ENCODE data around the gene DDOST. TPM values are rescaled to one million over a fixed set of nuclear protein-coding genes. Genes with fewer than 3 reads are reported as not detected.
"Not testable (repeated sequence)": the region's sequence is repeated elsewhere in the genome, so short reads cannot be mapped to it uniquely, and the experiment has no call there.

DDOST gene
- total RNA-seq, 2 donors from 2014 or later = 76.8 to 114 TPM

DNA sequence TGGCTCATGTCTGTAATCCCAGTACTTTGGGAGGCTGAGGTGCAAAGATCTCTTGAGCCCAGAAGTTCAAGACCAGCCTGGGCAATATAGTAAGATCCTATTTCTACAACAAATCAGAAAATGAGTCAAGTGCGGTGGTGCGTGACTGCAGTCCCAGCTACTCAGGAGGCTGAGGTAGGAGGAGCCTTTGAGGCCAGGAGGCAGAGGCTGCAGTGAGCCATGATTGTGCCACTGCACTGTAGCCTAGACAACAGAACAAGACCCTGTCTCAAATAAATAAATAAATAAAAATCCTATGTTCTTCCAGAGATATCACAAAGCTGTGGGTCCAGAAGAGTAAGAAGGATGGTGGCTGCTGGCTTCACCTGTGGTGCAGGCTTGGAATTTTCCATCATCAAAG, 50.2 kb downstream of the DDOST start:
- Histone ChIP-seq H3K36me3 (replicated peaks in 1 of 2; ENCODE audit: insufficient read depth in 1 of 2, low read depth in 2 of 2) (no peaks in the 10 kb centered on the region), H3K27me3 (no peaks in the 10 kb centered on the region), H3K27ac (no peak overlapping the region), H3K9me3 (no peaks in the 10 kb centered on the region), H3K4me3 (no peak overlapping the region), H3K4me1 (no peaks in the 10 kb centered on the region)
- TF ChIP-seq, protein P1, sequence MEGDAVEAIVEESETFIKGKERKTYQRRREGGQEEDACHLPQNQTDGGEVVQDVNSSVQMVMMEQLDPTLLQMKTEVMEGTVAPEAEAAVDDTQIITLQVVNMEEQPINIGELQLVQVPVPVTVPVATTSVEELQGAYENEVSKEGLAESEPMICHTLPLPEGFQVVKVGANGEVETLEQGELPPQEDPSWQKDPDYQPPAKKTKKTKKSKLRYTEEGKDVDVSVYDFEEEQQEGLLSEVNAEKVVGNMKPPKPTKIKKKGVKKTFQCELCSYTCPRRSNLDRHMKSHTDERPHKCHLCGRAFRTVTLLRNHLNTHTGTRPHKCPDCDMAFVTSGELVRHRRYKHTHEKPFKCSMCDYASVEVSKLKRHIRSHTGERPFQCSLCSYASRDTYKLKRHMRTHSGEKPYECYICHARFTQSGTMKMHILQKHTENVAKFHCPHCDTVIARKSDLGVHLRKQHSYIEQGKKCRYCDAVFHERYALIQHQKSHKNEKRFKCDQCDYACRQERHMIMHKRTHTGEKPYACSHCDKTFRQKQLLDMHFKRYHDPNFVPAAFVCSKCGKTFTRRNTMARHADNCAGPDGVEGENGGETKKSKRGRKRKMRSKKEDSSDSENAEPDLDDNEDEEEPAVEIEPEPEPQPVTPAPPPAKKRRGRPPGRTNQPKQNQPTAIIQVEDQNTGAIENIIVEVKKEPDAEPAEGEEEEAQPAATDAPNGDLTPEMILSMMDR (IDR thresholded peaks at IDR 0.05) = no peak
- TF ChIP-seq POLR2A (IDR thresholded peaks at IDR 0.05) = no peak
- DNase-seq (no peak), ATAC-seq (no peak)
- WGBS, 2 donors = 96 to 100% methylated on average over 2 of the region's 2 CpGs
- intact Hi-C loops (cut with DNase I) = no loop called here

DNA sequence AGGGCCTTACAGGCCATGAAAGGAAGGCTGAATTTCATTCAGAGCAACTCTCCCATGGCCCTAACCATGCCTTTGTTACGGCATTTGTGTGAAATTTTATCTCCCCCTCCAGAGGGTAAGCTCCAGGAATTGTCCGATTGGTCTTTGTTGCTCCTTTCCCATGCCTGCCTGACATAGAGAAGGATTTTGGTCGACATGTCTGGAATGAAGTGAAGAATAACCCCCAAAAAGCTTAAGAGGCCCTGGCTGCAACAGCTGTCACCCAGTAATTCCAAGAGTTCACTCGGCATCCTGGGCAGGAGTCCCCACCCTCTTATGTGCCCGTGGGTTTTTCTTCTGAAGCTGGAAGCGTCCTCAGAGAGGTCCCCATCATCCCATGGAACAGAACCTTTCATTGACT, 51.6 kb downstream of the DDOST start:
- intact Hi-C loops (cut with DNase I) = no loop called here
- H3K4me3 ChIP-seq = no peak overlapping the region
- no peak overlapping the region for H3K27ac ChIP-seq
- 69 to 82% methylated on average over 6 of the region's 6 CpGs for WGBS, 2 donors
- no peaks in the 10 kb centered on the region for H3K36me3 ChIP-seq (replicated peaks in 1 of 2; ENCODE audit: insufficient read depth in 1 of 2, low read depth in 2 of 2)
- TF ChIP-seq, protein P1 (IDR thresholded peaks at IDR 0.05) = no peak
- TF ChIP-seq POLR2A (IDR thresholded peaks at IDR 0.05) = no peak
- ATAC-seq = no peak
- no peaks in the 10 kb centered on the region for H3K4me1 ChIP-seq
- no peaks in the 10 kb centered on the region for H3K9me3 ChIP-seq
- DNase-seq = no peak
- H3K27me3 ChIP-seq = no peaks in the 10 kb centered on the region

DNA sequence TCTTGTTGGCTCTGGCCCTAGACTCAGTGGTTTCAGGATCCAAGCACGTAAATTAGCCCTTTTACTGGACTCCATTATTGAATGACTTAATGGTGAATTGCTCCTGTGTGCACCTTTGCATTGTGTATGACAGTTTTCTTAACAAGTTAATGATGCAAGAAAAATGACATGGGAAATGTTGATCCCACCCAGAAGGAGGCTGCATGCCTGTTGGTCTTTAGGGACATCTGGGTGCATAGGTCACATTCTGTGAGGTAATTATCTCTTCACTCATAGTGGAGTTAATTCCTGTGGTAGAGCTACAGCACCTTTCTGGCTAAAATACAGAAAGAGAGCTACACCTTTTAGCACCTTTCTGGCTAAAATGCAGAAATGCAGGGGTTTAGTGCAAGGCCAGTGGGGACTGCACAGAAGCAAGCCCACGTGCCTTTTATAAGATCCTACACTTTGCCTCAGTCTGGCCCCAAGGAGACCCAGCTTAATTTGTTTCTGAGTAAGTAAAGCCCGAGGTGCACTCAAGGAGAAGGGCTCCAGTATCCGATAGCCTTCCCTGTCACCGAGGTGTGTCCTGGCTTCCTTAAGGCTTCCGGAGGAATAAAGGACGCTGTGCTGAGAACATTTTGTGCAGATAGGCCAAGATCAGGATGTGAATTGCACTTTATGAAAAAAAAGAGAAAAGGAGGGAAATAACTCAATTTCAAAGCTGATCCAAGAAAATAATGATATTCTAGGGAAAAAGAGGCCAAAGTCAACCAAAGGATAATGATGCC, 54.2 kb downstream of the DDOST start:
- intact Hi-C loops (cut with DNase I); H3K9me3 ChIP-seq; H3K36me3 ChIP-seq (replicated peaks in 1 of 2; ENCODE audit: insufficient read depth in 1 of 2, low read depth in 2 of 2); H3K4me3 ChIP-seq; H3K27me3 ChIP-seq; DNase-seq; H3K27ac ChIP-seq; ATAC-seq; H3K4me1 ChIP-seq: not testable (repeated sequence)
- WGBS, 2 donors = 60 to 66% methylated on average over 7 of the region's 7 CpGs

DNA sequence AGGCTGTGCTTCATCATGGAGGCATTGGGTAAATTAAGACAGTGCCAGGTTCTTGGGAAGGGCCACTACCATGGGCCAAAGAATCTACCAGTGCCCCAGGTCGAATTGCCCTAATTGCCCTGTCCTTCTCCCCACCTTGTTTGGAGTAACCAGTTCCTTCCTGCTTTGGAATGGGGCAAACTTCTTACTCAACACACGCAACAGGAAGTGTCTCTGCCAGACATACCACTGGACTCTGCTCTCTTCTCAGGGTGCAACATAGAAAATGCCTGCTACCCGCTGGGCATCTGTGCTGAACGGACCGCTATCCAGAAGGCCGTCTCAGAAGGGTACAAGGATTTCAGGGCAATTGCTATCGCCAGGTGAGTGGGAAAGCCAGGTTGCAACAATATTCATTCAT, 56.5 kb downstream of the DDOST start:
- DNase-seq (no peak), ATAC-seq (no peak)
- H3K9me3 ChIP-seq = no peaks in the 10 kb centered on the region
- WGBS, 2 donors = 67 to 78% methylated on average over 7 of the region's 7 CpGs
- no peaks in the 10 kb centered on the region for H3K27me3 ChIP-seq
- intact Hi-C loops (cut with DNase I) = no loop called here
- TF ChIP-seq, protein P1 (IDR thresholded peaks at IDR 0.05) = no peak
- no peak for TF ChIP-seq POLR2A (IDR thresholded peaks at IDR 0.05)
- H3K4me1 ChIP-seq = no peaks in the 10 kb centered on the region
- no peak overlapping the region for H3K27ac ChIP-seq
- H3K36me3 ChIP-seq (replicated peaks in 1 of 2; ENCODE audit: insufficient read depth in 1 of 2, low read depth in 2 of 2) = no peaks in the 10 kb centered on the region
- no peak overlapping the region for H3K4me3 ChIP-seq

DNA sequence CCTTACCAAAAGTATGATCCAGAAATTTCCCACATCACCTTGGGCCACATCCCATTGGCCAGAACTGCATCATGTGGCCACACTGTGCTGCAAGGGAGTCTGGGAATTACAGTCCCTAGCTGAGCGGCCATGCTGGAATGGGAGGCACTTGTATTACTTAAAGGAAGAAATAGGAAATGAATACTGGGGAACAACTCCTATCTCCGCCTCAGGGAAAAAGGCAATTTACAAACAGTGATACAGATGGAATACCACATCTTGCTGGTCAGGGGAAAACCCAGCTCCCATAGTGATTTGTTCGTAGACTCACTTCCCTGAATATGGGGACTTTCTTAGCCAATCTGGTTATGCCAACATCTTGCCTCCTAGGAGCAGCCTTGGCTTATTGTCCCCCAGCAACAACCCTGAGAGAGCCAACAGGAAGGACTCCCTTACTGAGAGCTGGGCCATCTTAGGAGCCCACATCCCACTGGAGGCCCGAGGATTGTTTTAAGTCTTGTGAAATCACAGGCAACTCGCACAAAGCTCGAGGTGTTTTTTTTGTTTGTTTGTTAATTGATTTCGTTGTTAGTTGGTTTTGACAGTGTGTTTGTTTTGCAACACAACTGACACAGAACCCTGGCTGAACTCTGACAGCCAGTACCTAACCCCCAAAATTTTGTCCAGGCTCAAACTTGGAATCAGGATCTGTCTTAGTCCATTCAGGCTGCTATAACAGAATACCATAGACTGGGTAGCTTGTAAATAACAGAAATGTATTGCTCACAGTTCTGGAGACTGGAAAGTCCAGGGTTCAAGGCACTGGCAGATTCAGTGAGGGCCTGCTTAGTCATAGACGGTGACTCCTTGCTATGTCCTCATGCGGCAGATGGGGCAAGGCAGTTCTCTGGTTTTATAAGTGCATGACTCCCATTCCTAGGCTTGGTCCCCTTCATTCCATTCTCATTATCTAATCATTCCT, 57.4 kb downstream of the DDOST start:
- 73 to 77% methylated on average over 9 of the region's 9 CpGs for WGBS, 2 donors
- Histone ChIP-seq H3K4me1 (no peaks in the 10 kb centered on the region), H3K27me3 (no peaks in the 10 kb centered on the region), H3K27ac (no peak overlapping the region), H3K4me3 (no peak overlapping the region), H3K9me3 (no peaks in the 10 kb centered on the region), H3K36me3 (replicated peaks in 1 of 2; ENCODE audit: insufficient read depth in 1 of 2, low read depth in 2 of 2) (no peaks in the 10 kb centered on the region)
- no peak for DNase-seq
- no peak for ATAC-seq
- intact Hi-C loops (cut with DNase I) = no loop called here
- TF ChIP-seq POLR2A (IDR thresholded peaks at IDR 0.05) = no peak
- TF ChIP-seq, protein P1 (IDR thresholded peaks at IDR 0.05) = no peak

All from body of pancreas (tissue), 4 donors.